NCI-H2196 treated with DMSO at 0.1 percent for 48 hours (cell line): ENCODE measurements around the gene COLQ.
"Not testable (repeated sequence)": the region's sequence is repeated elsewhere in the genome, so short reads cannot be mapped to it uniquely, and the experiment has no call there.

Experiments used
- DNase-seq: peaks from one replicate; lab custom pipeline; 2025; ENCODE audit not compliant: unreplicated experiment; lab: John Stamatoyannopoulos, UW

The COLQ gene

GRCh38 chr3:15430624-15431023, 90.9 kb downstream of the COLQ start:
- no peak for DNase-seq

- no peak for DNase-seq
Measured at GRCh38 chr3:15429080-15429479, 92.4 kb downstream of the COLQ start.

GRCh38 chr3:15428539-15428938, 93.0 kb downstream of the COLQ start:
- DNase-seq: no peak

- DNase-seq: no peak
Measured at GRCh38 chr3:15427981-15428380, 93.5 kb downstream of the COLQ start.

GRCh38 chr3:15427182-15427880, 94.2 kb downstream of the COLQ start, which contains the start of the genes EAF1 and METTL6:
TSS of gene EAF1 (plus strand) at chr3:15427598. CDS start at chr3:15427780, 182 bp downstream.
TSS of gene METTL6 (minus strand) at chr3:15427544. CDS start at chr3:15426511, 1,033 bp downstream.
- DNase-seq: no peak

GRCh38 chr3:15426579-15427118, 94.9 kb downstream of the COLQ start:
- DNase-seq: no peak

DNA sequence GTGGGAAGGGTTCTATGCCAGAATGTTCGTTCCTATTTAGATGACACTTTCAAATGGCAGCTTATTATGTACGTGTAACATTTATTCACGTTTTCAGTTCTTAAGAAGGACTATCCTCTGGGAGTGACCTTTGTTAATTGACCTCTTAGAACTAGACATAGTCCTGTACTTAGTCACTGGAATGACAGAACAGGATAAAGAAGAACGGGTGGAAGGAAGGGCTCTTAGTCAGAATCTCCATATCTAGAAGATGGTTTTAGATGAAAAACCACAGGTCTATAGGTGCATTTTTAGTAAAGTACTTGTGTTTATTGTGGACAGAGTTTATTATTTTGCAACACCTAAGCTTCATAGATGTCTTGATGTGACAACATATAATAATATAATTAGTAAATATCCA, 100.6 kb downstream of the COLQ start:
- no peak for DNase-seq

DNA sequence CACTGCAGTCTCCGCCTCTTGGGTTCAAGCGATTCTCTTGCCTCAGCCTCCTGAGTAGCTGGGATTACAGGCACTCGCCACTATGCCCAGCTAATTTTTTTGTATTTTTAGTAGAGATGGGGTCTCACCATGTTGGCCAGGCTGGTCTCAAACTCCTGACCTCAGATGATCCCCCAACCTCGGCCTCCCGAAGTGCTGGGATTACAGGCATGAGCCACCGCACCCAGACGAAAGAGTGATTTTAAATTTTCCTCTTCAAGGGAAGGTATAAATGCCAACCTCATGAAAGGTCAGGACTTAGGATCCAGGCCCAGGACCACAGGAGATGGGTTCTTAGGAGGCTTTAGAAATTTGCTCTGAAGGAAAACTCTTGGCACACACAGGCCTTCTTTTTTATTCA, 110.5 kb downstream of the COLQ start:
- not testable (repeated sequence) for DNase-seq

DNA sequence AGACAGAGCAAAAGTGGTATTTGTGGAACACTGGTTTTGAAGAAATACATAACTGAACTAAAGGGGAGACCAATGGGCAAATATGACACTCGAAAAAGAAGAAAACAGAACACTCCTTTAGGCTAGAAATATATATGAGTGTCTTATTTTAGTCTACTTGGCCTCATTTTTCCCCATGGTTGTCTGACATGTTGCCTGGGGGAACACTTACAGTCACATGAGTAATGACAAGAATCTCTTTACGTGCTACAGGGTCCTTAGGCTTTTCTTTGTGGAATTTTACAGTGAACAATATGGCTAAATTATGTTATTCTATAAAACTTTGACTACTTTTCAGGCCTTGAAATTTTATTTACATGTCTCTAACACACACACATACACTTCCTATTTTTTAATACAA, 111.7 kb downstream of the COLQ start:
- DNase-seq: no peak

GRCh38 chr3:15409239-15409638, 112.3 kb downstream of the COLQ start:
- no peak for DNase-seq

- DNase-seq: no peak
Measured at GRCh38 chr3:15405448-15406050, 116.0 kb downstream of the COLQ start.

- no peak for DNase-seq
Measured at GRCh38 chr3:15404767-15405166, 116.7 kb downstream of the COLQ start.

- no peak for DNase-seq
Measured at GRCh38 chr3:15403965-15404364, 117.5 kb downstream of the COLQ start.

DNA sequence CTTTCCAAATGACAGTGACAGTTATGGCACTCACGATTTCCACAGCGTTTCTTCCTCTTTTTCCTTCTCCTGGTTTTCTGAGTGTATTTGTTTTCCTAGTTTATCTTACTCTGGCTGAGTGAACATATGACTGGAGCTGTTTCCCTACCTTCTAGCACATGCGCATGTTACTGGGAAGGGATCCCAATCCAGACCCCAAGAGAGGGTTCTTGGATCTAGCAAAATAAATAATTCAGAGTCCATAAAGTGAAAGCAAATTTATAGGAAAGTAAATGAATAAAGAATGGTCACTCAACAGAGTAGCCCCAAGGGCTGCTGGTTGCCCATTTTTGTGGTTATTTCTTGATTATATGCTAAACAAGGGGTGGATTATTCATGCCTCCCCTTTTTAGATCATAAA, 118.0 kb downstream of the COLQ start:
- no peak for DNase-seq

DNA sequence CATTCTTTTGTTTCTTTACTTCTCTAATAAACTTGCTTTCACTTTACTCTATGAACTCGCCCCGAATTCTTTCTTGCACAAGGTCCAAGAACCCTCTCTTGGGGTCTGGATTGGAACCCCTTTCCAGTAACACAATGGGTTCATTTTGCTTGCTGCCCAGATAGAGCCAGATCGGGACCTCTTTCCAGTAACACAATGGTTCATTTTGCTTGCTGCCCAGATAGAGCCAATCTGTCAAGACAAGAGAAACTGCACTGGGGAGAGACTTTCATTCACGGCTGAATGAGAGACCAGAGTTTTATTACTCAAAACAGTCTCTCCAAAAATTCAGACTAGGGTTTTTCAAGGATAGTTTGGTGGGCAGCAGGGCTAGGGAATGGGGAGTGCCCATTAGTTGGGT, 119.6 kb downstream of the COLQ start:
- no peak for DNase-seq
